ENCODE data around the gene GNS. TPM values are rescaled to one million over a fixed set of nuclear protein-coding genes. Genes with fewer than 3 reads are reported as not detected.

The GNS gene
- total RNA-seq, 2 experiments from 2014 or later, result 18.6 to 19.0 TPM

- ChIA-PET POLR2A (no interaction called here), CTCF (interaction anchor here (0.9 to 1.5 kb wide), 2 partner anchors 12 to 14 kb away, joined by 3 to 5 read pairs; no protein-coding TSS in a partner anchor)
These were observed 13.9 kb downstream of the GNS start for GRCh38 chr12:64745259-64745807.

GRCh38 chr12:64744422-64745258, 14.6 kb downstream of the GNS start:
- POLR2A ChIA-PET, result no interaction called here

GRCh38 chr12:64743206-64743605, 16.0 kb downstream of the GNS start:
- ChIA-PET POLR2A (no interaction called here), CTCF (no interaction called here)

More at GRCh38 chr12:64744422-64745258, 14.6 kb downstream of the GNS start:
- CTCF ChIA-PET, result interaction anchor here (0.9 to 1.5 kb wide), 2 partner anchors 12 to 15 kb away, joined by 3 to 5 read pairs; no protein-coding TSS in a partner anchor

- ChIA-PET CTCF (no interaction called here), POLR2A (no interaction called here)
These were observed 16.8 kb downstream of the GNS start for GRCh38 chr12:64742416-64742815.

GRCh38 chr12:64740646-64741045, 18.6 kb downstream of the GNS start:
- POLR2A ChIA-PET, result no interaction called here
- CTCF ChIA-PET, result interaction anchor here (1.1 kb wide), 1 partner anchor 12 kb away, joined by 3 read pairs; no protein-coding TSS in a partner anchor

- CTCF ChIA-PET, result no interaction called here
These were observed 19.4 kb downstream of the GNS start for GRCh38 chr12:64739778-64740177.

GRCh38 chr12:64737539-64737938, 21.7 kb downstream of the GNS start:
- ChIA-PET CTCF (interaction anchor here (0.8 to 1.1 kb wide), 2 partner anchors 40 to 188 kb away, joined by 3 read pairs; no protein-coding TSS in a partner anchor), POLR2A (no interaction called here)

More at GRCh38 chr12:64739778-64740177, 19.4 kb downstream of the GNS start:
- POLR2A ChIA-PET, result no interaction called here

- CTCF ChIA-PET, result interaction anchor here (0.8 to 1.1 kb wide), 2 partner anchors 39 to 187 kb away, joined by 3 read pairs; no protein-coding TSS in a partner anchor
- POLR2A ChIA-PET, result interaction anchor here (0.6 kb wide), 1 partner anchor 143 kb away, joined by 3 read pairs; no protein-coding TSS in a partner anchor
These were observed 22.4 kb downstream of the GNS start for GRCh38 chr12:64736771-64737170.

GRCh38 chr12:64735442-64735841, 23.8 kb downstream of the GNS start:
- POLR2A ChIA-PET, result no interaction called here
- CTCF ChIA-PET, result no interaction called here

GRCh38 chr12:64733857-64734256, 25.3 kb downstream of the GNS start:
- POLR2A ChIA-PET, result no interaction called here
- CTCF ChIA-PET, result no interaction called here

- POLR2A ChIA-PET, result no interaction called here
- CTCF ChIA-PET, result no interaction called here
These were observed 27.5 kb downstream of the GNS start for GRCh38 chr12:64731683-64732082.

GRCh38 chr12:64730588-64730969, 28.6 kb downstream of the GNS start:
- CTCF ChIA-PET, result interaction anchor here (0.6 kb wide), 1 partner anchor 198 kb away, joined by 3 read pairs; no protein-coding TSS in a partner anchor
- POLR2A ChIA-PET, result interaction anchor here (0.7 kb wide), 1 partner anchor 12 kb away, joined by 3 read pairs; no protein-coding TSS in a partner anchor

GRCh38 chr12:64729909-64730587, 29.2 kb downstream of the GNS start:
- POLR2A ChIA-PET, result interaction anchor here (0.7 kb wide), 1 partner anchor 11 kb away, joined by 3 read pairs; no protein-coding TSS in a partner anchor

GRCh38 chr12:64724201-64724745, 34.9 kb downstream of the GNS start:
- ChIA-PET POLR2A (interaction anchor here (0.6 kb wide), 1 partner anchor 1610 kb away, joined by 5 read pairs; no protein-coding TSS in a partner anchor), CTCF (no interaction called here)

More at GRCh38 chr12:64729909-64730587, 29.2 kb downstream of the GNS start:
- CTCF ChIA-PET, result interaction anchor here (0.6 kb wide), 1 partner anchor 198 kb away, joined by 3 read pairs; no protein-coding TSS in a partner anchor

GRCh38 chr12:64723630-64724029, 35.6 kb downstream of the GNS start:
- CTCF ChIA-PET, result no interaction called here

GRCh38 chr12:64722835-64723234, 36.4 kb downstream of the GNS start:
- ChIA-PET POLR2A (no interaction called here), CTCF (no interaction called here)

More at GRCh38 chr12:64723630-64724029, 35.6 kb downstream of the GNS start:
- POLR2A ChIA-PET, result no interaction called here

GRCh38 chr12:64720884-64721283, 38.3 kb downstream of the GNS start:
- ChIA-PET POLR2A (no interaction called here), CTCF (no interaction called here)

GRCh38 chr12:64718649-64719048, 40.6 kb downstream of the GNS start:
- CTCF ChIA-PET, result no interaction called here
- POLR2A ChIA-PET, result interaction anchor here (0.5 to 1.2 kb wide), 2 partner anchors 11 to 1402 kb away, joined by 3 to 4 read pairs; no protein-coding TSS in a partner anchor

GRCh38 chr12:64716839-64717455, 42.3 kb downstream of the GNS start:
- CTCF ChIA-PET, result no interaction called here
- POLR2A ChIA-PET, result no interaction called here
